GM19035 (cell line): Measurements from ENCODE around the gene PTPRT.

Experiments
- ATAC-seq: cut with Tn5 transposase; IDR thresholded peaks from one replicate; pipeline ENCODE4 v1.9.1; 2021; ENCODE audit not compliant: unreplicated experiment

Gene PTPRT

GRCh38 chr20:42646250-42646649, 543.5 kb downstream of the PTPRT start:
- ATAC-seq = no peak

GRCh38 chr20:42641886-42642285, 547.8 kb downstream of the PTPRT start:
- ATAC-seq = no peak

GRCh38 chr20:42639140-42639539, 550.6 kb downstream of the PTPRT start:
- ATAC-seq = no peak

GRCh38 chr20:42635699-42636411, 553.9 kb downstream of the PTPRT start:
- no peak for ATAC-seq

GRCh38 chr20:42634156-42634555, 555.5 kb downstream of the PTPRT start:
- no peak for ATAC-seq

GRCh38 chr20:42628683-42629082, 561.0 kb downstream of the PTPRT start:
- ATAC-seq = no peak

GRCh38 chr20:42613076-42613475, 576.6 kb downstream of the PTPRT start:
- ATAC-seq = no peak

GRCh38 chr20:42611889-42612837, 577.5 kb downstream of the PTPRT start:
- no peak for ATAC-seq

GRCh38 chr20:42611423-42611822, 578.3 kb downstream of the PTPRT start:
- no peak for ATAC-seq

- ATAC-seq = no peak
Measured at GRCh38 chr20:42610070-42610469, 579.6 kb downstream of the PTPRT start.

GRCh38 chr20:42609618-42610017, 580.1 kb downstream of the PTPRT start:
- ATAC-seq = no peak

- no peak for ATAC-seq
Measured at GRCh38 chr20:42604998-42605956, 584.4 kb downstream of the PTPRT start.

GRCh38 chr20:42603655-42604054, 586.1 kb downstream of the PTPRT start:
- no peak for ATAC-seq

GRCh38 chr20:42598581-42598980, 591.1 kb downstream of the PTPRT start:
- ATAC-seq = no peak

- ATAC-seq = no peak
Measured at GRCh38 chr20:42595625-42596024, 594.1 kb downstream of the PTPRT start.

GRCh38 chr20:42594659-42595058, 595.0 kb downstream of the PTPRT start:
- ATAC-seq = no peak

- ATAC-seq = no peak
Measured at GRCh38 chr20:42594011-42594410, 595.7 kb downstream of the PTPRT start.

- no peak for ATAC-seq
Measured at GRCh38 chr20:42589976-42590639, 599.6 kb downstream of the PTPRT start.

GRCh38 chr20:42588847-42589246, 600.9 kb downstream of the PTPRT start:
- ATAC-seq = no peak

- no peak for ATAC-seq
Measured at GRCh38 chr20:42587427-42587826, 602.3 kb downstream of the PTPRT start.
